Mucosa of stomach (tissue), 1 donor: ENCODE data around the gene SGCD.

Source experiments
- H3K27me3 ChIP-seq: one replicate; pipeline ENCODE4 v1.7.0; 2013; ENCODE audit warnings: mild to moderate bottlenecking, low read length; ENCODE audit not compliant: control insufficient read depth, insufficient read depth
- H3K36me3 ChIP-seq: one replicate; pipeline ENCODE4 v1.7.0; 2013; ENCODE audit warnings: low read length; ENCODE audit not compliant: control insufficient read depth, insufficient read depth
- H3K4me1 ChIP-seq: one replicate; pipeline ENCODE4 v1.7.0; 2013; ENCODE audit warnings: mild to moderate bottlenecking, low read length; ENCODE audit not compliant: control insufficient read depth, insufficient read depth
- H3K4me3 ChIP-seq: one replicate; pipeline ENCODE4 v1.7.0; 2013; ENCODE audit warnings: low read length
- H3K9ac ChIP-seq: one replicate; pipeline ENCODE4 v1.7.0; 2013; ENCODE audit warnings: mild to moderate bottlenecking, low read length, moderate library complexity
- H3K9me3 ChIP-seq: one replicate; pipeline ENCODE4 v1.7.0; 2013; ENCODE audit warnings: mild to moderate bottlenecking, low read length, moderate library complexity; ENCODE audit not compliant: control insufficient read depth
- donor health status: Pancreatic carcinoma.

Gene SGCD

GRCh38 chr5:156438076-156438475 is 111.1 kb downstream of the SGCD start:
- H3K36me3 ChIP-seq = no peaks in the 10 kb centered on the region
- H3K9ac ChIP-seq = no peak overlapping the region
- no peaks in the 10 kb centered on the region for H3K4me1 ChIP-seq
- no peaks in the 10 kb centered on the region for H3K27me3 ChIP-seq
- H3K4me3 ChIP-seq = no peak overlapping the region
- H3K9me3 ChIP-seq = no peaks in the 10 kb centered on the region

- Histone ChIP-seq H3K4me1 (no peaks in the 10 kb centered on the region), H3K4me3 (no peak overlapping the region), H3K9me3 (no peaks in the 10 kb centered on the region), H3K36me3 (no peaks in the 10 kb centered on the region), H3K9ac (no peak overlapping the region), H3K27me3 (no peaks in the 10 kb centered on the region)
Observed at GRCh38 chr5:156444753-156445291, 117.9 kb downstream of the SGCD start.

- H3K27me3 ChIP-seq = no peaks in the 10 kb centered on the region
- no peaks in the 10 kb centered on the region for H3K36me3 ChIP-seq
- H3K9me3 ChIP-seq = no peaks in the 10 kb centered on the region
- H3K4me1 ChIP-seq = no peaks in the 10 kb centered on the region
- H3K4me3 ChIP-seq = no peak overlapping the region
- no peak overlapping the region for H3K9ac ChIP-seq
Observed at GRCh38 chr5:156446526-156446925, 119.6 kb downstream of the SGCD start.

- H3K9me3 ChIP-seq = no peaks in the 10 kb centered on the region
- no peak overlapping the region for H3K4me3 ChIP-seq
- no peaks in the 10 kb centered on the region for H3K4me1 ChIP-seq
- no peak overlapping the region for H3K9ac ChIP-seq
- H3K36me3 ChIP-seq = no peaks in the 10 kb centered on the region
- no peaks in the 10 kb centered on the region for H3K27me3 ChIP-seq
Observed at GRCh38 chr5:156450778-156451177, 123.8 kb downstream of the SGCD start.

- H3K4me1 ChIP-seq = no peaks in the 10 kb centered on the region
- H3K9ac ChIP-seq = no peak overlapping the region
- H3K36me3 ChIP-seq = no peaks in the 10 kb centered on the region
- no peak overlapping the region for H3K4me3 ChIP-seq
- no peaks in the 10 kb centered on the region for H3K9me3 ChIP-seq
- H3K27me3 ChIP-seq = no peaks in the 10 kb centered on the region
Observed at GRCh38 chr5:156451505-156451904, 124.5 kb downstream of the SGCD start.

DNA sequence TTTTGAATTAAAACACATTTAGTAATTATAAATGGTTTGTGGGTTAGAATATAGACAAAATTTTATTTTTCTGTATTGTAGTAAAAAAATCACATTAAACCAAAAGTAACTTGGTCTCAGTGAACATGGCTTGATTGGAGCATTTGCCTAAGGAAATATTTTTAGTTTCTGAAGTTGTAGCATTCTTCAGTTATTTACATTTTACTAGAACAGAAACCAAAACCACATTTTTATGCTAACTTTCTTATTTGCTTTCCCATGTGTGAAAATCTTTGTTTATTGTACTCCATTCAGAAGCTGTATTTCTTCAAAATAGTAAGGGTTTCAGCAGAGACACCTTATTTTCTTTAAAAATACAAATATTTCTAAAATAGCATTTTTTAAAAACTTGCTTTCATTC is 129.9 kb downstream of the SGCD start:
- Histone ChIP-seq H3K9me3 (no peaks in the 10 kb centered on the region), H3K4me3 (no peak overlapping the region), H3K27me3 (no peaks in the 10 kb centered on the region), H3K9ac (no peak overlapping the region), H3K4me1 (no peaks in the 10 kb centered on the region), H3K36me3 (no peaks in the 10 kb centered on the region)

DNA sequence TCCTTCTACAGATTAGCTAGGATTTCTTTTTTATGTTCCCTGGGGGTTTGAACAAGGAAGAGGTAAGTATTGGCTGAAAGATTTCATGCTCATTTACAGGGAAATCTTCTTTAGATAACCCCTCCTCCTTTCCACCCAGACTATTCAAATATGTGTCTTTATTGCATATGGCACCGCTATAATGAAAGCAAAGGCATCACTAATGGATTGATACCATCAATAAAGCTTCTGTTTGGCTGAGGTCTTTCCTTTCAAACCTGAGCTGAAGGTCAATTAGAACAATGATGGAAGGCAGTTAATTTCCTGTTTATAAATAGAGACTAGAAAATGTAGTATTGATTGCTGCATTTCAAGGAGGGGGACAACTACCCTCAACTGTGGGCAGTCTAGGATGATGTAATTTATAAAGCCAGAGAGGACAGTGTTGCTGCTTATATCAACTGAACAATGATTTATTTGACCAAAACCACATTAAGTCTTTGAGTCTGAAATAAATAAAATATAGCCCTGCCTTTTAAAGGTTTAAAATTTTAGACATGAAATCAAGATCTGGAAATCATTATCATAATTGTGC is 132.9 kb downstream of the SGCD start:
- Histone ChIP-seq H3K27me3 (no peaks in the 10 kb centered on the region), H3K36me3 (no peaks in the 10 kb centered on the region), H3K4me1 (no peaks in the 10 kb centered on the region), H3K9ac (no peak overlapping the region), H3K9me3 (no peaks in the 10 kb centered on the region), H3K4me3 (no peak overlapping the region)

DNA sequence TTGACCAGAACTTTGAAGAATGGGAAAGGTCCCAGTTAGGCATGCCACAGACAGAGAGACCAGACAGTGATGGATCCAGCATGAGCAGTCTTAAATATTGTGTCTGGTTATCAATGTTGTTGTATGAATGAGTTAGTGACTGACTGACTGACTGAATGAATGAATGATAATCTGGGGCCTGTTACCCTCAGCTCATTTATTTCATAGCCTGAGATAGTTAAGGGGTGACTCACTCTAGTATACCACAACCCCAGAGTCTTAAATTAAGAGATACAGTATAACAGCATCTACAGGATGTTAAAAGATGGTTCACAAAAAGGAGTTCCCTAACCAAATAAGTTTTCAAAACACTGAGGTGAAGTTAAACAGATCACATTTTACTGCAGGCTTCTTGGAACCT is 133.5 kb downstream of the SGCD start:
- Histone ChIP-seq H3K4me1 (no peaks in the 10 kb centered on the region), H3K9me3 (no peaks in the 10 kb centered on the region), H3K27me3 (no peaks in the 10 kb centered on the region), H3K36me3 (no peaks in the 10 kb centered on the region), H3K9ac (no peak overlapping the region), H3K4me3 (no peak overlapping the region)

GRCh38 chr5:156466871-156467270 is 139.9 kb downstream of the SGCD start:
- no peak overlapping the region for H3K9ac ChIP-seq
- no peak overlapping the region for H3K4me3 ChIP-seq
- H3K27me3 ChIP-seq = no peaks in the 10 kb centered on the region
- no peaks in the 10 kb centered on the region for H3K9me3 ChIP-seq
- H3K4me1 ChIP-seq = no peaks in the 10 kb centered on the region
- H3K36me3 ChIP-seq = no peaks in the 10 kb centered on the region

DNA sequence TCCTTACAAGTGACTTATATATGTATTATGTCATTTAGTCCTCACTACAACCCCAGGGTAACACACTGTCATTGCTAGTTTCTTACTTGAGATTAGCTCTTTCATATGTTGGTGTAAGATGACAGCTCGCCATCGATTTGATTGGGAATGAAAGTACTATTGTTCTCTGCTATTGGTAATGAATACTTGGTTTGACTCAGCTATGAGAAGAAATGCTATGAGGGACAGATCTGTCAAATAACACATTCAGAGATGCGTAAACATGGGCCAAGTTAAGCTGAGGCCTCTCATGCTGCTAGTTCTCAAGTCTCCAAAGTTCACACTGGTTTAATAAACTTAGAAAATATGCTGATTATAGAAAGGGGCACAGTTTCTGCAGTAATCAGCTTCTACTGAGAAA is 142.7 kb downstream of the SGCD start:
- Histone ChIP-seq H3K36me3 (no peaks in the 10 kb centered on the region), H3K27me3 (no peaks in the 10 kb centered on the region), H3K9ac (no peak overlapping the region), H3K9me3 (no peaks in the 10 kb centered on the region), H3K4me1 (no peaks in the 10 kb centered on the region), H3K4me3 (no peak overlapping the region)

GRCh38 chr5:156471893-156472292 is 144.9 kb downstream of the SGCD start:
- Histone ChIP-seq H3K4me3 (no peak overlapping the region), H3K36me3 (no peaks in the 10 kb centered on the region), H3K4me1 (no peaks in the 10 kb centered on the region), H3K27me3 (no peaks in the 10 kb centered on the region), H3K9ac (no peak overlapping the region), H3K9me3 (no peaks in the 10 kb centered on the region)

GRCh38 chr5:156473269-156473908 is 146.4 kb downstream of the SGCD start:
- Histone ChIP-seq H3K4me3 (no peak overlapping the region), H3K9ac (no peak overlapping the region), H3K4me1 (no peaks in the 10 kb centered on the region), H3K36me3 (no peaks in the 10 kb centered on the region), H3K27me3 (no peaks in the 10 kb centered on the region), H3K9me3 (no peaks in the 10 kb centered on the region)
